Measurements from ENCODE around the gene PSEN1. TPM values are rescaled to one million over a fixed set of nuclear protein-coding genes. Genes with fewer than 3 reads are reported as not detected.

Gene PSEN1
- total and polyA plus RNA-seq, 10 of the 15 experiments (the other 5 are each of a cell fraction or from before 2014, with no cell fraction given) = 8.9 to 32.3 (median 21.8) TPM

GRCh38 chr14:73217411-73217810 lies 81.1 kb downstream of the PSEN1 start:
- 100% methylated on average over 1 of the region's 1 CpG for WGBS (ENCODE audit: insufficient coverage, insufficient replicate concordance, low lambda C conversion rate, missing lambda C conversion rate)
- FAIRE-seq (no peak), DNase-seq (ENCODE audit: low read depth, low spot score) (no peak), ATAC-seq (no peak)
- in situ Hi-C loops (cut with MboI) (no loop called here), intact Hi-C loops (cut with micrococcal nuclease; ENCODE audit: unreplicated experiment) (no loop called here)
- ChIA-PET POLR2A (interaction anchor here (0.5 to 0.7 kb wide), 3 partner anchors 347 to 622 kb away, joined by 3 to 4 read pairs (median 3); no protein-coding TSS in a partner anchor), RAD21 (ENCODE audit: unreplicated experiment) (no interaction called here), CTCF (interaction anchor here (1.7 kb wide), 1 partner anchor 15 kb away, joined by 9 read pairs; no protein-coding TSS in a partner anchor), SMC1A (ENCODE audit: uncharacterized antibody, unreplicated experiment) (interaction anchor here (0.6 to 0.9 kb wide), 2 partner anchors 14 to 78 kb away, joined by 3 read pairs; no protein-coding TSS in a partner anchor)
- no peak for TF ChIP-seq POLR2AphosphoS2 (IDR thresholded peaks at IDR 0.05; ENCODE audit: low read depth, low read length)
- TF ChIP-seq ZBTB33 (IDR thresholded peaks at IDR 0.05) = no peak
- no peak for TF ChIP-seq SREBF1 (IDR thresholded peaks at IDR 0.05; ENCODE audit: low read length)
- TF ChIP-seq RB1 (IDR thresholded peaks at IDR 0.05; ENCODE audit: borderline replicate concordance) = no peak
- TF ChIP-seq ZSCAN29 (IDR thresholded peaks at IDR 0.05) = no peak
- no peak for TF ChIP-seq ATF7 (IDR thresholded peaks at IDR 0.05; ENCODE audit: low read depth)
- TF ChIP-seq EZH2 (IDR thresholded peaks at IDR 0.05; ENCODE audit: borderline replicate concordance, control insufficient read depth, low read depth, low read length) = no peak
- TF ChIP-seq SUZ12 (IDR thresholded peaks at IDR 0.05; ENCODE audit: unreplicated experiment) = no peak
- TF ChIP-seq FOS (IDR thresholded peaks at IDR 0.05; ENCODE audit: borderline replicate concordance, extremely low read depth, insufficient read length) = no peak
- TF ChIP-seq PKNOX1 (IDR thresholded peaks at IDR 0.05) = no peak
- no peak for TF ChIP-seq PML (IDR thresholded peaks at IDR 0.05; ENCODE audit: low read length)
- TF ChIP-seq BRCA1 (IDR thresholded peaks at IDR 0.05; ENCODE audit: low read depth, low read length) = no peak
- TF ChIP-seq RAD51 (IDR thresholded peaks at IDR 0.05) = no peak
- TF ChIP-seq EGR1 (IDR thresholded peaks at IDR 0.05; ENCODE audit: borderline replicate concordance in 1 of 2, low read depth in 2 of 2, low read length in 2 of 2) = no peak
- TF ChIP-seq SP1 (IDR thresholded peaks at IDR 0.05; ENCODE audit: low read depth, low read length) = no peak
- no peak for TF ChIP-seq MYB (IDR thresholded peaks at IDR 0.05; ENCODE audit: borderline replicate concordance, low read depth, low read length)
- no peak for TF ChIP-seq RBBP5 (conservative IDR thresholded peaks at IDR 0.05)
- H4K20me1 ChIP-seq (ENCODE audit: control insufficient read depth, insufficient read depth) = no peaks in the 10 kb centered on the region
- no peak overlapping the region for H2AFZ ChIP-seq (ENCODE audit: control insufficient read depth, low read depth, low read length)
- no peak overlapping the region for H3K9ac ChIP-seq (ENCODE audit: control insufficient read depth, insufficient read depth, low read length)
- no TSS peak for BruUV-seq (replicated peaks)
- H3K4me3 ChIP-seq = no peak overlapping the region
- no peaks in the 10 kb centered on the region for H3K79me2 ChIP-seq (ENCODE audit: control insufficient read depth, insufficient read depth, low read length)
- no peak overlapping the region for H3K4me2 ChIP-seq (ENCODE audit: control insufficient read depth, insufficient read depth)
- H3K27me3 ChIP-seq (replicated peaks in 1 of 2; ENCODE audit: control insufficient read depth in 2 of 2, insufficient read depth in 2 of 2, low read length in 1 of 2) = no peaks in the 10 kb centered on the region
- 0 out of 2 replicates have a peak, but pooled peaks cover under 1% of the 10 kb centered on the region for H3K4me1 ChIP-seq (ENCODE audit: control insufficient read depth, insufficient read depth, low read length)
- peaks cover 2 to 21% of the 10 kb centered on the region in 2 experiments for H3K36me3 ChIP-seq (ENCODE audit: control insufficient read depth in 2 of 2, insufficient read depth in 2 of 2, low read length in 1 of 2)
- no peak overlapping the region for H3K27ac ChIP-seq (ENCODE audit: control insufficient read depth, insufficient read depth)
- H3K9me3 ChIP-seq (replicated peaks; ENCODE audit: control insufficient read depth, insufficient read depth, low read length) = no peaks in the 10 kb centered on the region

All from GM12878 (cell line).